Islet precursor cell (in vitro differentiated cells): Measurements from ENCODE around the gene ST6GALNAC2.
"Not testable (repeated sequence)": the region's sequence is repeated elsewhere in the genome, so short reads cannot be mapped to it uniquely, and the experiment has no call there.

Source experiments
- DNase-seq: peaks from one replicate; pipeline ENCODE4 v3.0.0-alpha.2; 2018

The ST6GALNAC2 gene

GRCh38 chr17:76525513-76525833, 60.2 kb downstream of the ST6GALNAC2 start:
- DNase-seq: not testable (repeated sequence)

- DNase-seq: no peak
Measured at GRCh38 chr17:76524598-76525512, 60.8 kb downstream of the ST6GALNAC2 start.

DNA sequence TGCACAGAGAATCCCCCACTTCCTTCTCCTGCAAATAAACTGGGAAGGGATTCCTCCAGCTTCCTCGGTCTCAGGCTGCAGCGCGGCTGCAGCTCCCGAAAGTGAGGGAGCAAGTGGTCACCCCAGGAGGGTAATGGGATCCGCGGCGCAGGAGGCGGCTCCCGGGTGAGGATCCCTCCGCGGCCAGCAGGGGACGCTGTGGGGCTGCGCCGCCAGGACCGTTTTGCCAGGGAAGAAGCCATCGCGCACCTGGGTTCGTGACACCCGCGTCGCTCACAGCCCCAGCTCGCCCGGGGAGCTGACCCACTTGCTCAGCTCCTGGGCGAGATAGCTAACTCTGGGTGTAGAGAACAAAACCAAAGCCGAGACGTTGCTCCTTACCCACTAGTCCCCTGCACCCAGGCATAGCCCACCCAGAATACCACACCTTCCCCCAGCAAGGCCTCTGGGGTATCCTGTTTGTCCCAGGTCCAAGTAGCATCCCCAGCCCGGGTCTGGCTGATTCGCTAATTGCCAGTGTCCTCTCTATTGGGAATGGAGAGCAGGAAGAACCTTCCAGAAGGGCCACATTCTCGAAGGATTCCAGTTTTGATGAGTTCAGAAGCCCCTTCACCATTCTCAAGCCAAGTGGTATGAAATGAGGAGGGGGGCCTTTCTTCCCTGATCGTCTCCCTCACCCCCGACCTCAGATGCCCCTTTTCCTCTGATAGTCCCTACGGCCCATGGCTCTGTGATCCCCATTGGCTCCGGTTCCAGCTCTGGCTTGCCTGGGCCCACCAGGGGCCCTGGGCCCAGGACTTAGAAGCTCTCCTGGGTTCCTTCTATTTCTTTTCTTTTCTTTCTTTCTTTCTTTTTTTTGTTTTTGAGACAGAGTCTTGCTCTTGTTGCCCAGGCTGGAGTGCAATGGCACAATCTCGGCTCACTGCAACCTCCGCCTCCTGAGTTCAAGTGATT, 62.3 kb downstream of the ST6GALNAC2 start:
- DNase-seq: peak; percentile 87

DNA sequence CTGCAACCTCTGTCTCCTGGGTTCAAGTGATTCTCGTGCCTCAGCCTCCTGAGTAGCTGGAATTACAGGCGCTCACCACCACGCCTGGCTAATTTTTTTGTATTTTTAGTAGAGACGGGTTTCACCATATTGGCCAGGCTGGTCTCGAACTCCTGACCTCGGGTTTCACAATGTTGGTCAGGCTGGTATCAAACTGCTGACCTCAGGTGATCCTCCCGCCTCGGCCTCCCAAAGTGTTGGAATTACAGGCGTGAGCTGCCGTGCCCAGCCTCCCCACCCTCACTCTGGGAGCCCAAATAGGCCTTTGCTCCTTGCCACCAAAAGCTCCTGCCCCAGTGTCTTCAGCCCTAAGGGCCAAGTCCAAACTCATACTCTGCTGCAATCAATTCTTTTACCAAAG, 64.0 kb downstream of the ST6GALNAC2 start:
- DNase-seq: not testable (repeated sequence)

DNA sequence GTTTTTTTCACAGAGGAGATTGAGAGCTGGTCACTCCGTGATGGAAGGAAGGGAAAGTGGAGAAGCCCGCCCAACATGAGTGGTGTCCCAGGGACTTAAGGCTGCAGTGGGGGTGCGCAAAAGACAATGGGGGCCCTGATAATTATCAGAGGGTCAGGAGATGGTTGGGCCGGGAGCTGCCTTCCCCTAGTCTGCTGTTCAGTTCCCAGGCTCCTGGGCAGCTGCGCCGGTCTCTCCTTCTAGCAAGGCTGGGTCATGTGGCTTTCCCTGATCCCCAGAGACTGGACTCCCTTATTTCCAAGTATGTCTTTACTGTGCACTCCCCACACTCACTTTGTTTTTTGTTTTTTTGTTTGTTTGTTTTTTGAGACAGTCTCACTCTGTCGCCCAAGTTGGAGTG, 64.4 kb downstream of the ST6GALNAC2 start:
- DNase-seq: no peak

- no peak for DNase-seq
Measured at GRCh38 chr17:76519048-76519966, 66.4 kb downstream of the ST6GALNAC2 start.

- no peak for DNase-seq
Measured at GRCh38 chr17:76517638-76518038, 68.0 kb downstream of the ST6GALNAC2 start.
